GM12801 (cell line): Measurements from ENCODE around the gene GBP2.

Experiments
- TF ChIP-seq, protein P1 (sequence below): IDR thresholded peaks from one replicate; pipeline ENCODE4 v1.5.1; 2011; ENCODE audit warnings: control low read depth; ENCODE audit not compliant: insufficient read length; ENCODE audit errors: extremely low read depth

The GBP2 gene

GRCh38 chr1:89098857-89099256 is 27.1 kb downstream of the GBP2 start:
- TF ChIP-seq, protein P1, sequence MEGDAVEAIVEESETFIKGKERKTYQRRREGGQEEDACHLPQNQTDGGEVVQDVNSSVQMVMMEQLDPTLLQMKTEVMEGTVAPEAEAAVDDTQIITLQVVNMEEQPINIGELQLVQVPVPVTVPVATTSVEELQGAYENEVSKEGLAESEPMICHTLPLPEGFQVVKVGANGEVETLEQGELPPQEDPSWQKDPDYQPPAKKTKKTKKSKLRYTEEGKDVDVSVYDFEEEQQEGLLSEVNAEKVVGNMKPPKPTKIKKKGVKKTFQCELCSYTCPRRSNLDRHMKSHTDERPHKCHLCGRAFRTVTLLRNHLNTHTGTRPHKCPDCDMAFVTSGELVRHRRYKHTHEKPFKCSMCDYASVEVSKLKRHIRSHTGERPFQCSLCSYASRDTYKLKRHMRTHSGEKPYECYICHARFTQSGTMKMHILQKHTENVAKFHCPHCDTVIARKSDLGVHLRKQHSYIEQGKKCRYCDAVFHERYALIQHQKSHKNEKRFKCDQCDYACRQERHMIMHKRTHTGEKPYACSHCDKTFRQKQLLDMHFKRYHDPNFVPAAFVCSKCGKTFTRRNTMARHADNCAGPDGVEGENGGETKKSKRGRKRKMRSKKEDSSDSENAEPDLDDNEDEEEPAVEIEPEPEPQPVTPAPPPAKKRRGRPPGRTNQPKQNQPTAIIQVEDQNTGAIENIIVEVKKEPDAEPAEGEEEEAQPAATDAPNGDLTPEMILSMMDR, result no peak

DNA sequence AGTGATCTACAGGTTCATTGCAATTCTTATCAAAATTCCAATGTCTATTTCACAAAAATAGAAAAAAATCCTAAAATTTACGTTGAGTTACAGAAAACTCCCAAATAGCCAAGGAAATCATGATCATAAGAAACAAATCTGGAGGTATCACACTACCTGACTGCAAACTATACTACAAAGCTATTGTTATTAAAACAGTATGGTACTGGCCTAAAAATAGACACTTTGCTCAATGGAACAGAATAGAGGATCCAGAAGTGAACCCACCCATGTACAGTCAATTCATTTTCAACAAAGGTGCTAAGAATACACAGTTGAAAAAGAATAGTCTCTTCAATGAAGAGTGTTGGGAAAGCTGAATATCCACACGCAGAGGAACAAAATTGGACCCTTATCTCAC is 30.2 kb downstream of the GBP2 start:
- TF ChIP-seq, protein P1, result no peak

DNA sequence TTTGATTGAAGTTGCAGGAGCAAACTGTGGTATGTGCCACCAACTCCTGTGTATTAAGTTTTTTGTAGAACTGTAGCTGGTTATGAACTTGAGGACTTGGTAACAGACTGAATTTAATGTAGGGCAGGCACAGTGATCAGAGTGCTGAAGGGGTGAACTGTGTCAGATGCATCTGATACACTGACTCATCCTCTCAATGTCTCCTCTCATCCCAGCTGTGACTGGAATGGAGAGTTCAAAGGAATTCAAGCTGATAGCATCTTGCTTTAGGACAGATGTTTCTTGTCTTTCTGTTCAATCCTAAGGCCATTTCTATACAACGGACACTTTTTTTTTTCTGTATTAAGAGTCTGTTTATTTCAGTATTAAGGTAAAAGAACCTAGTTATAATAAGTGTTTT is 36.0 kb downstream of the GBP2 start:
- TF ChIP-seq, protein P1, result no peak

- TF ChIP-seq, protein P1, result no peak
Measured at GRCh38 chr1:89088572-89088971, 37.3 kb downstream of the GBP2 start.

GRCh38 chr1:89087241-89087640 is 38.7 kb downstream of the GBP2 start:
- TF ChIP-seq, protein P1, result no peak

- TF ChIP-seq, protein P1, result no peak
Measured at GRCh38 chr1:89085781-89086180, 40.1 kb downstream of the GBP2 start.

- TF ChIP-seq, protein P1, result no peak
Measured at GRCh38 chr1:89081005-89081404, 44.9 kb downstream of the GBP2 start.

DNA sequence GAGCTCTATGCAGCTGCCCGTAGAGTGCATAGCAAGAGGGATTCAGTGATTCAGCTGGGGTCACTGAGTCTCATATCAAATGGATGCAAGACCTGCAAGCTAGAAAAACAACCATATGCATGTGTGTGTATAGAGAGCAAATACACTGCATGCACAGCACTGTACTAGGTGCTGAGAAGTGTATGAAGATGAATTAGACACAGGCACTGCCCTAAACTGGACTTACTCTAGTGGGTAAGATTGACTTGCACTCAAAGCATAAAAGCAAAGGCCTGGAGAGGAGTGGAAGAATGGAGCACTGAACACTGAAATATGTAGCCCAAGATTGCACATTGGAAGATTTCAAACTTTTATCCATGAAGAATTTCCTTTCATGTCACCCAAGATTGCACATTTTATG is 55.4 kb downstream of the GBP2 start:
- TF ChIP-seq, protein P1, result no peak
